ENCODE data around the gene SVEP1.

Gene SVEP1

DNA sequence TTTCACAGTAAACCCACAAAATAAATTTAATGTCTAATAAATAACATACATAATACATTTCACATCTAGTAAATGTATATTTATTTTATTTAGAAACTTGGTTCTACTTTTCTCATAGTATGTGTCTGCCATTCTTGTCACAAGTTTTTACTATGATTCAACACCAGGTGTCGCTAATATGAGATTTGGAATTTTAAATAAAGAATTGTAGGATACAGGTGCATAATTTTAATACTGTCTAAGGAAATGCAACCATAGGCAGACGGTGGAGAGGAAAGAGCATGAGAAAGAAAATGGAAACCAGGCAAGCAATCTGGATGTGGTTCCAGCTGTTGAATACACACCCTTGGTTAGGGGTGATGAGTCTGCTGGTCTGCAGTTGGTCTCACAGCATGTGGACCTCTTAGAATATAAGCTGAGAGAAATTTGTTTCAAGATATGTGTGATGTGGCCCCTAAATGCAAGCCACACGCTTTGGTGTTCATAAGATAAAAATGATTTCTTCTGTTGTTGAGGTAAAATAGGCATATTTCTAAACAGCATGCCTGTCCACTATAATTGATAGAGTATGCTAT is 127.2 kb downstream of the SVEP1 start:
- Histone ChIP-seq H2BK5ac (ENCODE audit: low read length) (no peak overlapping the region), H3K27ac (ENCODE audit: low read depth, low read length) (no peak overlapping the region), H3K79me2 (ENCODE audit: control insufficient read depth, insufficient read depth, low read length) (no peaks in the 10 kb centered on the region), H2AK5ac (ENCODE audit: low read length) (no peak overlapping the region), H3K27me3 (ENCODE audit: insufficient read depth, low read length, poor library complexity) (no peaks in the 10 kb centered on the region), H2BK120ac (ENCODE audit: low read depth, low read length) (no peak overlapping the region), H4K5ac (ENCODE audit: low read length) (no peak overlapping the region), H3K23ac (ENCODE audit: low read length) (no peak overlapping the region), H3K4me1 (ENCODE audit: control insufficient read depth, low read depth, low read length) (no peaks in the 10 kb centered on the region), H2BK15ac (replicated peaks; ENCODE audit: low read depth) (no peak overlapping the region), H3K36me3 (ENCODE audit: control insufficient read depth, insufficient read depth, low read length) (no peaks in the 10 kb centered on the region), H4K8ac (ENCODE audit: low read depth, low read length) (no peak overlapping the region), H3K4me2 (ENCODE audit: low read length) (no peak overlapping the region), H3K18ac (ENCODE audit: low read length) (no peak overlapping the region), H3K4ac (ENCODE audit: low read depth, low read length) (no peak overlapping the region), H3K79me1 (ENCODE audit: low read length) (no peaks in the 10 kb centered on the region), H3K9ac (ENCODE audit: low read length) (no peak overlapping the region), H3K56ac (ENCODE audit: low read length) (no peak overlapping the region), H3K4me3 (ENCODE audit: low read length) (no peak overlapping the region)
- no CpG with 5 or more reads among the region's 3 CpGs for WGBS (ENCODE audit: extremely low coverage, insufficient coverage, low lambda C conversion rate)
- no peak for DNase-seq

DNA sequence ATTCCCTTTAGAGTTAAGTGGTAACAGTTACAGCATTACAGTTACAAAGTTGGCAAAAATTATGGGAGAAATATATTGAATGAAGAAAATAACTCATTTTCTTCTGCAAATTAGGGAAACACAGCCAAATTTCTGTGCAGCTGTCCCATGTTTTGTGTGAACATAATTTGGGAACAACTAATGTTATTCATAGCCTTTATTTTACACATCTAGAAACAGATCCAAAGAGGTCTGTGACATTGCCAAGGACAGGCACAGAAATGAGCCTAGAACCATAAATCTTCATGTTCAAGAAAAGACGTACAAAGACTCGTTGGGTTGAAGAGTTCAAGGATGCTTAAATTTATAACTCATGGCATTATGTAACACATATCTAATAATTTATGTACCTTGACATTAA is 127.8 kb downstream of the SVEP1 start:
- Histone ChIP-seq H3K79me2 (ENCODE audit: control insufficient read depth, insufficient read depth, low read length) (no peaks in the 10 kb centered on the region), H3K4me2 (ENCODE audit: low read length) (no peak overlapping the region), H3K79me1 (ENCODE audit: low read length) (no peaks in the 10 kb centered on the region), H3K56ac (ENCODE audit: low read length) (no peak overlapping the region), H3K4ac (ENCODE audit: low read depth, low read length) (no peak overlapping the region), H4K5ac (ENCODE audit: low read length) (no peak overlapping the region), H3K23ac (ENCODE audit: low read length) (no peak overlapping the region), H3K27ac (ENCODE audit: low read depth, low read length) (no peak overlapping the region), H3K36me3 (ENCODE audit: control insufficient read depth, insufficient read depth, low read length) (no peaks in the 10 kb centered on the region), H2BK15ac (replicated peaks; ENCODE audit: low read depth) (no peak overlapping the region), H4K8ac (ENCODE audit: low read depth, low read length) (no peak overlapping the region), H2BK120ac (ENCODE audit: low read depth, low read length) (no peak overlapping the region), H3K4me3 (ENCODE audit: low read length) (no peak overlapping the region), H2AK5ac (ENCODE audit: low read length) (no peak overlapping the region), H3K4me1 (ENCODE audit: control insufficient read depth, low read depth, low read length) (no peaks in the 10 kb centered on the region), H2BK5ac (ENCODE audit: low read length) (no peak overlapping the region), H3K9ac (ENCODE audit: low read length) (no peak overlapping the region), H3K18ac (ENCODE audit: low read length) (no peak overlapping the region), H3K27me3 (ENCODE audit: insufficient read depth, low read length, poor library complexity) (no peaks in the 10 kb centered on the region)
- DNase-seq: no peak
- WGBS (ENCODE audit: extremely low coverage, insufficient coverage, low lambda C conversion rate): no CpG with 5 or more reads among the region's 2 CpGs

DNA sequence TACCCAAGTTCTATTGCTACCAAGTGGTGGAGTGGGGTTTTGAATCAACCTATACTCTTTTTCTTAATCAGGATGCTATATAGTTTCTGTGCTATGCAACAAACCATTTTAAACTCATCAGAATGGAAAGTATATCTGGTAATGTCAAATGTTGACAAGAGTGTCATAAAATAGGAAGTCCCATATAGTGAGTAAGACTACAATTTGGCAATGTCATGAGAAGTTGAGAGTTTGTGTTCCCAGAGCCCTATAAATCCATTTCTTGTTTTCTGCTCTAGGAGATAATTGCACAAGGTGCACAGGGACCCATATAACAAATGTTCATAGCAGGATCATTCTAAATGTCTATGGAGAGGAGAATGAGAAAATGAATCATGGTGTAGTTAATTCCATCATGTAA is 132.1 kb downstream of the SVEP1 start:
- Histone ChIP-seq H3K4me1 (ENCODE audit: control insufficient read depth, low read depth, low read length) (no peaks in the 10 kb centered on the region), H3K9ac (ENCODE audit: low read length) (no peak overlapping the region), H3K79me2 (ENCODE audit: control insufficient read depth, insufficient read depth, low read length) (no peaks in the 10 kb centered on the region), H4K8ac (ENCODE audit: low read depth, low read length) (no peak overlapping the region), H3K27me3 (ENCODE audit: insufficient read depth, low read length, poor library complexity) (no peaks in the 10 kb centered on the region), H2BK5ac (ENCODE audit: low read length) (no peak overlapping the region), H3K4me3 (ENCODE audit: low read length) (no peak overlapping the region), H3K18ac (ENCODE audit: low read length) (no peak overlapping the region), H3K23ac (ENCODE audit: low read length) (no peak overlapping the region), H3K27ac (ENCODE audit: low read depth, low read length) (no peak overlapping the region), H2AK5ac (ENCODE audit: low read length) (no peak overlapping the region), H3K36me3 (ENCODE audit: control insufficient read depth, insufficient read depth, low read length) (no peaks in the 10 kb centered on the region), H4K5ac (ENCODE audit: low read length) (no peak overlapping the region), H3K56ac (ENCODE audit: low read length) (no peak overlapping the region), H3K4me2 (ENCODE audit: low read length) (no peak overlapping the region), H3K79me1 (ENCODE audit: low read length) (no peaks in the 10 kb centered on the region), H2BK15ac (replicated peaks; ENCODE audit: low read depth) (no peak overlapping the region), H3K4ac (ENCODE audit: low read depth, low read length) (no peak overlapping the region), H2BK120ac (ENCODE audit: low read depth, low read length) (no peak overlapping the region)
- DNase-seq: no peak

DNA sequence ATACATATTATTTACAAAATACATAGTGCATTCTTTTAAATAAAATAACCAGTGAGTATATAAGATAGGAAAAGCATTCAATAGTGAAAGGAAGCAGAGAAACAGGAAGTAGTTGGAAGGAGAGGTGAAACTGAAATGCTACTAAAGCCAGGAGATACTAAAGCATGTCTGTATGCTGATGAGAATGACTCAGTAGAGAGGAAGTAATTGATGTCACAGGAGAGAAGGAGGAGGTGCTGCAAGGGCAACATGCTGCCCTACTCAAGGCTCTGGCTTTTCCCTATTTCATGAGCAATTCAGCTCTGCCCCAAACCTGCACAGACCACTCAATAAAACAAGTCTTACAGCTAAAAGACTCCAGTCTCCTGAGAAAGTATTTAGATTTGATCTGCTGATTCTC is 133.4 kb downstream of the SVEP1 start:
- Histone ChIP-seq H3K36me3 (ENCODE audit: control insufficient read depth, insufficient read depth, low read length) (no peaks in the 10 kb centered on the region), H3K27ac (ENCODE audit: low read depth, low read length) (no peak overlapping the region), H3K4me3 (ENCODE audit: low read length) (no peak overlapping the region), H4K8ac (ENCODE audit: low read depth, low read length) (no peak overlapping the region), H3K4me1 (ENCODE audit: control insufficient read depth, low read depth, low read length) (no peaks in the 10 kb centered on the region), H3K27me3 (ENCODE audit: insufficient read depth, low read length, poor library complexity) (no peaks in the 10 kb centered on the region), H3K18ac (ENCODE audit: low read length) (no peak overlapping the region), H2BK5ac (ENCODE audit: low read length) (no peak overlapping the region), H4K5ac (ENCODE audit: low read length) (no peak overlapping the region), H3K23ac (ENCODE audit: low read length) (no peak overlapping the region), H2BK15ac (replicated peaks; ENCODE audit: low read depth) (no peak overlapping the region), H2AK5ac (ENCODE audit: low read length) (no peak overlapping the region), H3K56ac (ENCODE audit: low read length) (no peak overlapping the region), H3K4me2 (ENCODE audit: low read length) (no peak overlapping the region), H2BK120ac (ENCODE audit: low read depth, low read length) (no peak overlapping the region), H3K4ac (ENCODE audit: low read depth, low read length) (no peak overlapping the region), H3K79me2 (ENCODE audit: control insufficient read depth, insufficient read depth, low read length) (no peaks in the 10 kb centered on the region), H3K79me1 (ENCODE audit: low read length) (no peaks in the 10 kb centered on the region), H3K9ac (ENCODE audit: low read length) (no peak overlapping the region)
- DNase-seq: peak; percentile 16

DNA sequence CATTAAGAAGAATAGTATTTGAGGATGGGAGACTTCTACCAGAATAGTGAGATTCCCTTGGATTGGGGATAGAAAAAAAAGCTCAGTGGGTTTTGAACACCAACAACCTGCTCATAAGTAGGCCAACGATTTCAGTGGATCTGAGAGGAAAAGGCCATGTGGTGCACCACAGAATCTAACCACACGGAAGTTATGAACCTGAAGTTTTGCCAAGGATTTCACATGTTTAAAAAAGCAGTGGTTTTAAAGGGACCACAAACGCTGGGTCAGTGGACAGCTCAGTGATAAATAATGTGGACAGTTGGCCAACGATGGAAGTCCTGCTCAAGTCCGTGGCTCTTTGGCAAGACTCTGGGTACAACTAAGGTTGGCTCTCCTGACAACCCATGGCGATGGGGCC is 134.6 kb downstream of the SVEP1 start:
- H3K23ac ChIP-seq (ENCODE audit: low read length): no peak overlapping the region
- no peak overlapping the region for H2BK5ac ChIP-seq (ENCODE audit: low read length)
- no peak overlapping the region for H4K8ac ChIP-seq (ENCODE audit: low read depth, low read length)
- DNase-seq: no peak
- H3K4me2 ChIP-seq (ENCODE audit: low read length): no peak overlapping the region
- no peak overlapping the region for H4K5ac ChIP-seq (ENCODE audit: low read length)
- H3K4ac ChIP-seq (ENCODE audit: low read depth, low read length): no peak overlapping the region
- H3K79me1 ChIP-seq (ENCODE audit: low read length): no peaks in the 10 kb centered on the region
- H2AK5ac ChIP-seq (ENCODE audit: low read length): no peak overlapping the region
- H3K27ac ChIP-seq (ENCODE audit: low read depth, low read length): no peak overlapping the region
- no peaks in the 10 kb centered on the region for H3K79me2 ChIP-seq (ENCODE audit: control insufficient read depth, insufficient read depth, low read length)
- no peaks in the 10 kb centered on the region for H3K4me1 ChIP-seq (ENCODE audit: control insufficient read depth, low read depth, low read length)
- H3K27me3 ChIP-seq (ENCODE audit: insufficient read depth, low read length, poor library complexity): no peaks in the 10 kb centered on the region
- H2BK15ac ChIP-seq (replicated peaks; ENCODE audit: low read depth): no peak overlapping the region
- H3K9ac ChIP-seq (ENCODE audit: low read length): no peak overlapping the region
- H3K4me3 ChIP-seq (ENCODE audit: low read length): no peak overlapping the region
- no peaks in the 10 kb centered on the region for H3K36me3 ChIP-seq (ENCODE audit: control insufficient read depth, insufficient read depth, low read length)
- no peak overlapping the region for H3K18ac ChIP-seq (ENCODE audit: low read length)
- no CpG with 5 or more reads among the region's 6 CpGs for WGBS (ENCODE audit: extremely low coverage, insufficient coverage, low lambda C conversion rate)
- no peak overlapping the region for H3K56ac ChIP-seq (ENCODE audit: low read length)
- no peak overlapping the region for H2BK120ac ChIP-seq (ENCODE audit: low read depth, low read length)

DNA sequence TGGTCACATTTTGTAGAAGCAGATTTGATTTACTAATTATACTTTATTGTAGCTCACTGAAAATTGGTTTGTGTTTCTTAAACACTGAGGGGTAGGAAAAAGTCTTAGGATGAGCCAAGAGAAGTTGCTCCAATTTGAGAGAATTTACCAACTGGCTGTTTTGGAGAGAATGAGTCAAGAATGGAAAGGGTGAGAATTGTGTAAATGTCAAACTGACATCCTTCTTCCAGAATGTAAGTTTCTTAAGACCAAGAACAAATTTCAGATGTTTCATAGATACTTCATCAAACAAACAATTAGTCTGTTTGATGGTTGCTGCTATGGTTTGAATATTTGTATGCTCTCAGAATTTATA is 135.7 kb downstream of the SVEP1 start:
- Histone ChIP-seq H4K8ac (ENCODE audit: low read depth, low read length) (no peak overlapping the region), H3K79me1 (ENCODE audit: low read length) (no peaks in the 10 kb centered on the region), H2AK5ac (ENCODE audit: low read length) (no peak overlapping the region), H2BK120ac (ENCODE audit: low read depth, low read length) (no peak overlapping the region), H3K79me2 (ENCODE audit: control insufficient read depth, insufficient read depth, low read length) (no peaks in the 10 kb centered on the region), H3K56ac (ENCODE audit: low read length) (no peak overlapping the region), H3K27ac (ENCODE audit: low read depth, low read length) (no peak overlapping the region), H2BK15ac (replicated peaks; ENCODE audit: low read depth) (no peak overlapping the region), H3K27me3 (ENCODE audit: insufficient read depth, low read length, poor library complexity) (no peaks in the 10 kb centered on the region), H3K4me2 (ENCODE audit: low read length) (no peak overlapping the region), H3K18ac (ENCODE audit: low read length) (no peak overlapping the region), H3K4me1 (ENCODE audit: control insufficient read depth, low read depth, low read length) (no peaks in the 10 kb centered on the region), H3K36me3 (ENCODE audit: control insufficient read depth, insufficient read depth, low read length) (no peaks in the 10 kb centered on the region), H3K9ac (ENCODE audit: low read length) (no peak overlapping the region), H4K5ac (ENCODE audit: low read length) (no peak overlapping the region), H3K4me3 (ENCODE audit: low read length) (no peak overlapping the region), H3K4ac (ENCODE audit: low read depth, low read length) (no peak overlapping the region), H3K23ac (ENCODE audit: low read length) (no peak overlapping the region), H2BK5ac (ENCODE audit: low read length) (no peak overlapping the region)
- DNase-seq: no peak

Measured in mesendoderm (in vitro differentiated cells).